Right lung (tissue), 10 donors: Measurements from ENCODE around the gene PTPN7. TPM values are rescaled to one million over a fixed set of nuclear protein-coding genes. Genes with fewer than 3 reads are reported as not detected.
"Not testable (repeated sequence)": the region's sequence is repeated elsewhere in the genome, so short reads cannot be mapped to it uniquely, and the experiment has no call there.

Source experiments
- DNase-seq, 2 donors: peaks; one replicate each; pipeline ENCODE4 v3.0.0-alpha.2; 2013
- long read RNA-seq, 8 donors: transcript quantifications; one replicate each; lab custom pipeline, GENCODE V29; 2026
- polyA plus RNA-seq, 5 donors: library from polyadenylated mRNA; unstranded; fragments of 120-200 nt; gene quantifications; one replicate each; pipeline versions ENCODE4 v1.2.1 to v1.2.3, GENCODE V29; 2013; ENCODE audit warnings: inconsistent platforms in 1 of 5, low replicate concordance in 1 of 5; ENCODE audit not compliant: insufficient read length in 5 of 5, insufficient read depth in 1 of 5

PTPN7 gene
- polyA plus RNA-seq: 1 to 10 TPM; 1.2 to 1.5 (median 1.4) TPM
- long read RNA-seq, donor 1, partial matches to known transcripts: 0 of 1 reads
- long read RNA-seq, donor 1, other reads (novel, unspliced or antisense): 0 of 1 reads
- long read RNA-seq, donor 2: 0 reads
- long read RNA-seq, donor 3: 0 reads
- long read RNA-seq, donor 4: 0 reads
- long read RNA-seq, donor 5: 0 reads
- long read RNA-seq, donor 6: 0 reads
- long read RNA-seq, donor 7: 0 reads
- long read RNA-seq, donor 8: 0 reads

DNA sequence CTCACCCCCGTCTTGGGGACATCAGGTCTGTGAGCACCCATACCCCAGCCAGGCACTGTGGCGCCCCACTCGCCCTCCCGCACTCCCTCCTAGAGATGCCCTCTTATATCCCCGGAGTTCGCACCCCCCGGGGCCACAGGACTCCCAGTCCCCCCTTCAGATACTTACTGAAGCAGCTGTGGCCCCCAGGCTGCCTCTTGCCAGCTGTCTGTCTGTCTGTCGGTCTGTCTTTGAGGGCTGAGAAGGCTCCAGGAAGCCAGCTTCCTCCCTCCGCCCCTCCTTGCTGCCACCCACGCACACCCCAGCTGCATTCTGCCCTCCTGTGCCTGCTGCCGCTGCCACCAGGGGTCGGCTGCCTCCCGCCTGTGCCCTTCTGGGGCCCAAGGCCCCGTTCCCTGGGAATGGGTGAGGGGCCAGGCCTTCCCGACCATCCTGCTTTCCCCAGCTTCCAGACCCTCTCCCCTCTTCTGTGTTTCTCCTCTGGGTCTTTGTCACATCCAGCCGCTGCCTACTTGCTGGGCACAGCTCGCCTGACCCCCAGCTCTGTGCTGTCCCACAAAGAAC lies at the start of gene PTPN7:
PTPN7 (minus strand) TSS at position 226 of the 564 bp plus-strand sequence. CDS start 1,200 bp downstream, outside the sequence.
- DNase-seq: no peak

GRCh38 chr1:202208351-202208857 lies 48.0 kb upstream of the PTPN7 start:
- DNase-seq: no peak

DNA sequence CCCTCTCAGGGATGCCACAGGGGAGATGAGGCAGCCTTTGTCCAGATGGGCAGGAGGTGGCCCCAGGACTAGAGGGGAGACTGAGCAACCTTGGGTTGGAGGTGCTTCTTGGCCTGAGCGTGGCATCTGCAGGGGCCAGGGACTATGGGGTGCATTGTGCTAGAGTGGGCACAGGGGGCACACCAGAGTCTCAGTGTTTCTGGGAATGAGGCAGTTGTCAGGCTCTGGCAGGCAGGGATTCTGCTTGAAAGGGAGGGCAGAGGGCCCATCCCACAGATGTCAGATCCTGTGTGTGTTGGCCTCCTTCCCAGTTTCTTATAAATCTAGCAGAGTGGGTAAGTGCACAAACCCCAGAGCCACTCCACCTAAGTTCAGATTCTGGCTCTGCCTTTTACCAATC lies 46.9 kb upstream of the PTPN7 start:
- DNase-seq: peak in 1 of 2 donors; percentile 25

- DNase-seq: no peak
Observed at GRCh38 chr1:202205523-202206190, 45.3 kb upstream of the PTPN7 start.

GRCh38 chr1:202204065-202204464 lies 43.7 kb upstream of the PTPN7 start:
- no peak for DNase-seq

- DNase-seq: no peak
Observed at GRCh38 chr1:202203238-202204039, 43.0 kb upstream of the PTPN7 start.

DNA sequence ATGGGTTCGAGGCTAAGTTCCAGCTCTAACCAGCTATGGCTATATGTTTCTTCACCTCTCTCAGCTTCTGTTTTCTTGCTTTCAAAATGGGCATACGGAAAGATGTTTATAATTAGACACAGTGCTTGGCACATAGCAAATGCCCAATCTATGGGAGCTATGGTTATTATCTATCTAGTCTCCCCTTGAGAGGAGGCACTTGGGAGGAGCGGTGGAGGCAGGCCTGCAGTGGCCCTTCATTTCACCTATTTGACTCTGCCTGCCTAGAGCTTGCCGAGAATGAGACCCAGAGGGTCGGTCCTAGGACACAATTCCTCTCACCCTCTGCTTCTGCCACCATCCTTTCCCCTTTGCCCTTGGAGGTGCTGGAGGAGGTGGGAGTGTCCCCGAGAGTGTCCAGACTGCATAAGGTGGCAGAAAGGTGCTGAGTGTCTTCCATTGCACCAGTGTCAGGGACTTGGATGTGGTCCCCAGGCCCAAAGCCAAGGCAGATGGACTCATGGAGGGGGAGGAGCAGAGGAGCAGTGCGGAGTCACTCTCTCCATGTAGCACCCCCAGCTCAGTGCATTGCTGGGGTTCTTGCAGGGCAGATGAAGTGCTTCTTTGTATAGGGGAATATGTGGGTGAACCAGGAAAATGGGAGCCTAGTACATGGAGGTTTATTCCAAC lies 42.2 kb upstream of the PTPN7 start:
- no peak for DNase-seq

- no peak for DNase-seq
Observed at GRCh38 chr1:202201971-202202370, 41.6 kb upstream of the PTPN7 start.

- DNase-seq: no peak
Observed at GRCh38 chr1:202201266-202201665, 40.9 kb upstream of the PTPN7 start.

GRCh38 chr1:202200669-202201068 lies 40.3 kb upstream of the PTPN7 start:
- no peak for DNase-seq

- no peak for DNase-seq
Observed at GRCh38 chr1:202200112-202200548, 39.7 kb upstream of the PTPN7 start.

GRCh38 chr1:202199040-202199889 lies 38.9 kb upstream of the PTPN7 start:
- no peak for DNase-seq

GRCh38 chr1:202198366-202198724 lies 37.9 kb upstream of the PTPN7 start:
- DNase-seq: no peak

- DNase-seq: no peak
Observed at GRCh38 chr1:202197653-202198365, 37.4 kb upstream of the PTPN7 start.

- no peak for DNase-seq
Observed at GRCh38 chr1:202194328-202194648, 33.9 kb upstream of the PTPN7 start.

DNA sequence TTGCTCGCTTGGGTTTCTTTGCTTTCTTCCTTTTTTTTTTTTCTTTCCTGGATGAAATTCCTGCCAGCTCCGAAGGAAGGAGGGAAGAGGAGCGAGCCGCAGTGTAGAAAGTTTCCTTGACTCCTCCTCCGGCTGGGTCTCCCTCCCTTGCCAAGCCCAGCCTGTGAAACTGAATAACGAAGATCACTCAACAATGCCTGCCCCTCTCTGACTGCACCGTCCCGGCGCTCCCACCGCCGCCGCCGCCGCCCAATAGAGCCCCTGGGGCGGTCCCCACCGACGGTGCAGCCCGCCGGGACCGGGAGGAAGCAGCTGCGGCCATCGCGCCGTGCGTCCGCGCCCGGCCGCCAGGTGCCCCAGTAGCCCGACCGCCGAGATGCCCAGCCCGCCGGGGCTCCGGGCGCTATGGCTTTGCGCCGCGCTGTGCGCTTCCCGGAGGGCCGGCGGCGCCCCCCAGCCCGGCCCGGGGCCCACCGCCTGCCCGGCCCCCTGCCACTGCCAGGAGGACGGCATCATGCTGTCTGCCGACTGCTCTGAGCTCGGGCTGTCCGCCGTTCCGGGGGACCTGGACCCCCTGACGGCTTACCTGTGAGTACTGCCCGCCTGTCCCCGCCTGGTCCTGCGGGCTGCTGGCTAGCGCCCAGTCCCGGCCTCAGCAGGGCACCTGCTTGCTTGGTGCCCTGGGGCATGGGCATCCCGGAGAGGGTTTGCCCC lies 33.4 kb upstream of the PTPN7 start, which contains the start of gene LGR6:
LGR6 (plus strand) TSS at position 186 of the 714 bp plus-strand sequence; CDS start at position 377, 191 bp downstream.
- no peak for DNase-seq

- DNase-seq: no peak
Observed at GRCh38 chr1:202192770-202193613, 32.6 kb upstream of the PTPN7 start.

DNA sequence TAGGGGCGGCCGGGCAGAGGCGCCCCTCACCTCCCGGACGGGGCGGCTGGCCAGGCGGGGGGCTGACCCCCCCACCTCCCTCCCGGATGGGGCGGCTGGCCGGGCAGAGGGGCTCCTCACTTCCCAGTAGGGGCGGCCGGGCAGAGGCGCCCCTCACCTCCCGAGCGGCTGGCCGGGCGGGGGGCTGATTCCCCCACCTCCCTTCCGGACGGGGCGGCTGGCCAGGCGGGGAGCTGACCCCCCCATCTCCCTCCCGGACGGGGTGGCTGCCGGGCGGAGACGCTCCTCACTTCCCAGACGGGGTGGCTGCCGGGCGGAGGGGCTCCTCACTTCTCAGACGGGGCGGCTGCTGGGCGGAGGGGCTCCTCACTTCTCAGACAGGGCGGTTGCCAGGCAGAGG lies 31.0 kb upstream of the PTPN7 start:
- not testable (repeated sequence) for DNase-seq
